Stomach (tissue), 9 donors: ENCODE results near the gene SLC35E3. TPM values are rescaled to one million over a fixed set of nuclear protein-coding genes. Genes with fewer than 3 reads are reported as not detected.

ENCODE experiments used
- DNase-seq, 2 donors: peaks; one replicate each; pipeline versions ENCODE4 v3.0.0 to v3.0.0-alpha.2; 2013 to 2019
- H3K27ac ChIP-seq, 5 donors: fragments of 200-600 bp in 4 of 5; sonication (generic) in 4 of 5; one replicate each; pipeline ENCODE4 v1.5.1; 2013 to 2019; ENCODE audit warnings: mild to moderate bottlenecking in 1 of 5, moderate library complexity in 1 of 5
- H3K27me3 ChIP-seq, 3 donors: fragments of 200-600 bp; sonication (generic); one replicate each; pipeline ENCODE4 v1.5.1; 2017 to 2019; ENCODE audit warnings: mixed run types in 1 of 3
- H3K36me3 ChIP-seq, 4 donors: fragments of 200-600 bp; sonication (generic); 1 replicate in 3 of 4; 2 replicates in 1 of 4; pipeline ENCODE4 v1.5.1; 2016 to 2019
- H3K4me1 ChIP-seq, 4 donors: fragments of 200-600 bp; sonication (generic); one replicate each; pipeline ENCODE4 v1.5.1; 2016 to 2019
- H3K4me3 ChIP-seq, 4 donors: fragments of 200-600 bp; sonication (generic) in 3 of 4; one replicate each; pipeline ENCODE4 v1.5.1; 2016 to 2019; ENCODE audit warnings: mild to moderate bottlenecking in 1 of 4
- H3K9me3 ChIP-seq, 4 donors: fragments of 200-600 bp; sonication (generic); one replicate each; pipeline ENCODE4 v1.5.1; 2016 to 2019
- EP300 ChIP-seq: sonication (generic); formaldehyde crosslinking; IDR thresholded peaks from one replicate; pipeline ENCODE4 v1.6.1; 2017; ENCODE audit warnings: antibody characterized with exemption
- POLR2A ChIP-seq, 4 donors: fragments of 450-650 bp; IDR thresholded peaks; one replicate each; pipeline ENCODE4 v1.6.1; 2016; ENCODE audit warnings: antibody characterized with exemption in 4 of 4, control low read depth in 2 of 4, mild to moderate bottlenecking in 1 of 4, moderate library complexity in 1 of 4
- POLR2AphosphoS5 ChIP-seq, 3 donors: sonication (generic); formaldehyde crosslinking; IDR thresholded peaks; one replicate each; pipeline ENCODE4 v1.6.1; 2016; ENCODE audit warnings: antibody characterized with exemption in 3 of 3
- WGBS, 5 donors: extraction: QIAGEN DNeasy Blood & Tissue Kit in 3 of 5; methylation state at CpG; one replicate each; pipeline versions ENCODE4 v1.1.5 to v1.1.7; 2013 to 2018; 5-methylcytosine and 5-hydroxymethylcytosine counted together
- intact Hi-C: fragments of 100-400 bp; cut with DNase I; formaldehyde crosslinking; loops from one replicate; pipeline ENCODE4 v1.15.1; 2023; ENCODE audit warnings: low total_unique reads
- polyA plus RNA-seq, 3 donors: library from polyadenylated mRNA; stranded (reverse); fragments of 200-250 nt; gene quantifications; one replicate each; pipeline ENCODE4 v1.2.3, GENCODE V29; 2013
- total RNA-seq, 5 donors: library from RNA; depleted of rRNA; stranded (reverse); fragments of >200 nt; gene quantifications; one replicate each; pipeline versions ENCODE4 v1.1.0 to v1.2.3, GENCODE V29; 2014 to 2016
- TF ChIP-seq, protein P1 (sequence below), 7 experiments: fragments of 450-650 bp in 4 of 7; fragments of 200-600 bp in 3 of 7; sonication (generic) in 3 of 7; IDR thresholded peaks; one replicate each; pipeline ENCODE4 v1.5.1; 2016 to 2019; ENCODE audit warnings: antibody characterized with exemption in 7 of 7, control low read depth in 2 of 7, mild to moderate bottlenecking in 1 of 7
- donor health status: healthy with polysubstance abuse.
- donor health status: Bipolar disorder and iron deficiency.
- donor health status: healthy.

The SLC35E3 gene
- total and polyA plus RNA-seq, 8 donors: under 0.01 to 5.9 (median 1.9) TPM

DNA sequence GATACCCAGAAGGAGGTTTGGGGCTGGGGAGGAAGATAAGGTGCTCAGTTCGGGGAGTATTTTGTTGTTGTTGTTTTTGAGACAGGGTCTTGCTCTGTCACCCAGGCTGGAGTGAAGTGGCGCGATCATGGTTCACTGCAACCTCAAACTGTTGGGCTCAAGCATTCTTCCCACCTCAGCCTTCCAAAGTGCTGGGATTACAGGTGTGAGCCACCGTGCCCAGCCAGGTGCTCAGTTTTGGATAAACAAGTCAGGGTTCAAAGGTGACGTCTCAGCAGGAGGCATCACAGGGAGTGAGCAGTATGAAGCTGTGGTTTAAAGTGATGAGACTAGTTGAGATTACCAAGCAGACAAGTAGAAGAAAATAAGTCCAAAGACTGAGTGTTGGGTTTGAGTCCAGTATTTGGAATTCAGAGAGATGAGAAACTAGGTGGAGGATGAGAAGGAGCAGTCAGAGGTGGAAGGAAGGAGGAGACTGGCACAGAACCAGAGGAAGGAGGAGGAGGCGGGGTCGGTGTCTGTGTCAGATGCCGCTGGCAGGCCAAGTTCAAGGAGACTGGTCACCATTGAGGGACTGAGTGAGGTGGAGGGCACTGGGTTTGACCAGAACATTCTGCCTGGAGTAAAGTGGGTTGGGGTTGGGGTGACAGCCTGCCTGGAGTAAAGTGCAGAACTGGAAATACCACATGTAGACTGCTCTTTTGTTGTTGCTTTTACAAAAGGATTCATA lies 16.1 kb downstream of the SLC35E3 start:
- Histone ChIP-seq H3K4me3 (no peak overlapping the region), H3K36me3 (peaks cover 9 to 90% (median 78%) of the 10 kb centered on the region in 4 donors), H3K27ac (no peak overlapping the region), H3K9me3 (no peaks in the 10 kb centered on the region), H3K27me3 (no peaks in the 10 kb centered on the region), H3K4me1 (no peaks in the 10 kb centered on the region)
- TF ChIP-seq POLR2A (IDR thresholded peaks at IDR 0.05) (no peak), EP300 (no peak), POLR2AphosphoS5 (IDR thresholded peaks at IDR 0.05) (no peak)
- TF ChIP-seq, protein P1, sequence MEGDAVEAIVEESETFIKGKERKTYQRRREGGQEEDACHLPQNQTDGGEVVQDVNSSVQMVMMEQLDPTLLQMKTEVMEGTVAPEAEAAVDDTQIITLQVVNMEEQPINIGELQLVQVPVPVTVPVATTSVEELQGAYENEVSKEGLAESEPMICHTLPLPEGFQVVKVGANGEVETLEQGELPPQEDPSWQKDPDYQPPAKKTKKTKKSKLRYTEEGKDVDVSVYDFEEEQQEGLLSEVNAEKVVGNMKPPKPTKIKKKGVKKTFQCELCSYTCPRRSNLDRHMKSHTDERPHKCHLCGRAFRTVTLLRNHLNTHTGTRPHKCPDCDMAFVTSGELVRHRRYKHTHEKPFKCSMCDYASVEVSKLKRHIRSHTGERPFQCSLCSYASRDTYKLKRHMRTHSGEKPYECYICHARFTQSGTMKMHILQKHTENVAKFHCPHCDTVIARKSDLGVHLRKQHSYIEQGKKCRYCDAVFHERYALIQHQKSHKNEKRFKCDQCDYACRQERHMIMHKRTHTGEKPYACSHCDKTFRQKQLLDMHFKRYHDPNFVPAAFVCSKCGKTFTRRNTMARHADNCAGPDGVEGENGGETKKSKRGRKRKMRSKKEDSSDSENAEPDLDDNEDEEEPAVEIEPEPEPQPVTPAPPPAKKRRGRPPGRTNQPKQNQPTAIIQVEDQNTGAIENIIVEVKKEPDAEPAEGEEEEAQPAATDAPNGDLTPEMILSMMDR (IDR thresholded peaks at IDR 0.05): no peak
- intact Hi-C loops: no loop called here
- DNase-seq: no peak
- 81 to 87% (median 84%) methylated on average over 8 of the region's 8 CpGs for WGBS, 5 donors

DNA sequence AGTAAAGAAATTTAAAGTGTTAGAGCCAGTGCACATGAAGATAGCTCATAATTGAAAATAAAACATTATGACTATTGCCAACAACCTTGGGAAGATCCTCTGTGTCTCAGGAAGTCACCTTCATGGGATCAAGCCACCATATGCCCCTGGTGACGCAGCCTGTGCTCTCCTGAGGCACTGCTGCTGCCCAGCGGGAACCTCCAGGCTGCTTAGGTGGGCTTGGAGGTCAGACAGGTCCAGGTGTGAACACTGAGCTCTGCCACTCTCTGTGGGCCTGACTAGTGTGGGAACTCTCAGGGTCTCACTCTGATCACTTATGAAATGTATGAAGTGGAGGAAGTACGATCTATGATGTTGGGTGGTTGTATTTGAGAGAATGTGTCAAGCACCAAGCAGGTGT lies 16.7 kb downstream of the SLC35E3 start:
- Histone ChIP-seq H3K4me1 (no peaks in the 10 kb centered on the region), H3K27ac (no peak overlapping the region), H3K4me3 (no peak overlapping the region), H3K36me3 (peaks cover 11 to 91% (median 77%) of the 10 kb centered on the region in 4 donors), H3K27me3 (no peaks in the 10 kb centered on the region), H3K9me3 (no peaks in the 10 kb centered on the region)
- WGBS, 5 donors: 93 to 99% (median 97%) methylated on average over 3 of the region's 3 CpGs
- no peak for DNase-seq
- intact Hi-C loops: no loop called here
- TF ChIP-seq, protein P1 (IDR thresholded peaks at IDR 0.05): no peak
- TF ChIP-seq POLR2A (IDR thresholded peaks at IDR 0.05) (no peak), POLR2AphosphoS5 (IDR thresholded peaks at IDR 0.05) (no peak), EP300 (no peak)

DNA sequence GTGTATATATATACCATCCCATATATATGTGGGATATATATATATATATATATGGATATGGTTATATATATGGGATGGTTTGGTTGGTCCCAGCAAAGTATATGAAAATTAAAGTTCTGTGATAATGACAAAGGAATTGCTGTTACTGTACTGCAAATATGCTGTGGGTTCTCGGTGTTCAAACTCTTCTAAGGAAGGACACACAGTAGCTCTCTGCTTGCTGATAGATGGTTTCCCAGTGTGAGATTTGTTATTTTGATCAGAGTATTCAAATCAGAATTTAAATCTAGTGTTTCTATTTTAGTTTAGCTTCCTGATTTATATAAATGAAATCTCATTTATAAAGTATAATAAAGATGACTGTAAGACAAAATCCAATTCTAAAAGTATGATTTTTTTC lies 19.7 kb downstream of the SLC35E3 start:
- intact Hi-C loops: no loop called here
- Histone ChIP-seq H3K27me3 (no peaks in the 10 kb centered on the region), H3K36me3 (peaks cover 7 to 81% (median 56%) of the 10 kb centered on the region in 4 donors), H3K4me3 (no peak overlapping the region), H3K4me1 (no peaks in the 10 kb centered on the region), H3K9me3 (no peaks in the 10 kb centered on the region), H3K27ac (no peak overlapping the region)
- no peak for DNase-seq
- TF ChIP-seq, protein P1 (IDR thresholded peaks at IDR 0.05): no peak
- TF ChIP-seq EP300: no peak
- TF ChIP-seq POLR2AphosphoS5 (IDR thresholded peaks at IDR 0.05): no peak
- no peak for TF ChIP-seq POLR2A (IDR thresholded peaks at IDR 0.05)
- WGBS, 5 donors: 94 to 98% (median 94%) methylated on average over 1 of the region's 1 CpG

DNA sequence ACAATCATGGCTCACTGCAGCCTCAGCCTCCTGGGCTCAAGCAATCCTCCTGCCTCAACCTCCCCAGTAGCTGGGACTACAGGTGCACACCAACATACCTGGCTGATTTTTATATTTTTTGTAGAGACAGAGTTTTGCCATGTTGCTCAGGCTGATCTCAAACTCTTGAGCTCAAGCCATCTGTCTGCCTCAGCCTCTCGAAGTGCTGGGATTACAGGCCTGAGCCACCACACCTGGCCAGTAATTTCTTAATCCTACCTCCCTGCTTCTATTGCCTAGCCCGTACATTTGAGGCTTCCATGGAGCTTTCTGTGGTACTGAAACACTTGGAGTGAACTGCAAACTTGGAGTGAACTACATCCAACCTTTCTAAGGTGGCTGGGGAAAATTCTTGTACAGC lies 20.7 kb downstream of the SLC35E3 start:
- 75 to 96% (median 90%) methylated on average over 2 of the region's 2 CpGs for WGBS, 5 donors
- Histone ChIP-seq H3K9me3 (no peaks in the 10 kb centered on the region), H3K27me3 (no peaks in the 10 kb centered on the region), H3K36me3 (peaks cover 7 to 72% (median 47%) of the 10 kb centered on the region in 4 donors), H3K27ac (no peak overlapping the region), H3K4me1 (no peaks in the 10 kb centered on the region), H3K4me3 (no peak overlapping the region)
- TF ChIP-seq, protein P1 (IDR thresholded peaks at IDR 0.05): no peak
- TF ChIP-seq EP300 (no peak), POLR2AphosphoS5 (IDR thresholded peaks at IDR 0.05) (no peak)
- intact Hi-C loops: no loop called here
- DNase-seq: no peak
